H1 (cell line): ENCODE results near the gene NFE2L2. TPM values are rescaled to one million over a fixed set of nuclear protein-coding genes. Genes with fewer than 3 reads are reported as not detected.

Experiments used
- CTCF ChIA-PET: fragments of 300-600 bp; sonication (Branson Sonifier 250); formaldehyde crosslinking; loops from one replicate; lab custom pipeline; 2021; ENCODE audit not compliant: partially characterized antibody; lab: Charles Lee
- POLR2A ChIA-PET: fragments of 300-600 bp; sonication (Branson Sonifier 250); formaldehyde crosslinking; loops from one replicate; lab custom pipeline; 2021; ENCODE audit warnings: inconsistent platforms; ENCODE audit not compliant: partially characterized antibody; lab: Charles Lee
- DNase-seq, 2 experiments: peaks; one replicate each; pipeline versions ENCODE4 v3.0.0 to v3.0.0-alpha.2; 2010 to 2022; ENCODE audit warnings: low spot score in 2 of 2, low read depth in 1 of 2, mixed read lengths in 1 of 2
- FAIRE-seq: peaks from 2 replicates; lab custom pipeline; 2011; peaks lifted over from hg19 to GRCh38; lab: Jason Lieb, UNC
- H2AFZ ChIP-seq: 2 replicates; pipeline ENCODE4 v1.8.1; 2012; ENCODE audit warnings: low read length, inconsistent platforms
- H2AK5ac ChIP-seq: 2 replicates; pipeline ENCODE4 v1.6.1; 2013; ENCODE audit warnings: low read depth, low read length
- H2BK120ac ChIP-seq: replicated peaks from 2 replicates; pipeline ENCODE3; 2013; ENCODE audit warnings: low read depth, low read length, inconsistent platforms
- H2BK12ac ChIP-seq: 2 replicates; pipeline ENCODE4 v1.6.1; 2013; ENCODE audit warnings: low read depth, low read length
- H2BK15ac ChIP-seq: 2 replicates; pipeline ENCODE4 v1.6.1; 2013; ENCODE audit warnings: low read length
- H2BK20ac ChIP-seq: 2 replicates; pipeline ENCODE4 v1.6.1; 2013; ENCODE audit warnings: low read length
- H2BK5ac ChIP-seq: 2 replicates; pipeline ENCODE4 v1.6.1; 2013; ENCODE audit warnings: low read depth, low read length
- H3K14ac ChIP-seq: 2 replicates; pipeline ENCODE4 v1.6.1; 2013; ENCODE audit warnings: inconsistent platforms; ENCODE audit not compliant: insufficient read length
- H3K18ac ChIP-seq: 2 replicates; pipeline ENCODE4 v1.6.1; 2013; ENCODE audit warnings: low read length; ENCODE audit errors: extremely low read depth
- H3K23ac ChIP-seq: 2 replicates; pipeline ENCODE4 v1.6.1; 2013; ENCODE audit warnings: inconsistent platforms; ENCODE audit not compliant: insufficient read length
- H3K23me2 ChIP-seq: 2 replicates; pipeline ENCODE4 v1.6.1; 2013; ENCODE audit warnings: low read depth, low read length
- H3K27ac ChIP-seq: 2 replicates; pipeline ENCODE4 v1.6.1; 2011; ENCODE audit warnings: low read depth, low read length, inconsistent platforms
- H3K27me3 ChIP-seq, 4 experiments: replicated peaks in 1 of 4; 1 replicate in 1 of 4; 2 replicates in 3 of 4; pipeline versions ENCODE4 v1.6.1 to v1.8.1; 2011 to 2013; ENCODE audit warnings: low read length in 3 of 4, mild to moderate bottlenecking in 3 of 4, inconsistent platforms in 2 of 4, mixed read lengths in 2 of 4, moderate library complexity in 1 of 4; ENCODE audit not compliant: control insufficient read depth in 3 of 4, insufficient read depth in 3 of 4; ENCODE audit errors: extremely low read depth in 1 of 4
- H3K36me3 ChIP-seq, 4 experiments: 2 replicates each; pipeline versions ENCODE4 v1.6.1 to v1.8.1; 2011 to 2013; ENCODE audit warnings: mild to moderate bottlenecking in 4 of 4, low read length in 3 of 4, moderate library complexity in 2 of 4, control low read depth in 1 of 4, inconsistent platforms in 1 of 4; ENCODE audit not compliant: insufficient read depth in 4 of 4, control insufficient read depth in 2 of 4
- H3K4ac ChIP-seq: replicated peaks from 2 replicates; pipeline ENCODE3; 2013; ENCODE audit warnings: low read length, low read depth, mixed read lengths, inconsistent platforms; ENCODE audit not compliant: insufficient read length
- H3K4me1 ChIP-seq, 4 experiments: replicated peaks in 1 of 4; 1 replicate in 1 of 4; 2 replicates in 3 of 4; pipeline versions ENCODE4 v1.6.1 to v1.8.1; 2011 to 2013; ENCODE audit warnings: low read length in 3 of 4, inconsistent platforms in 2 of 4, mixed read lengths in 1 of 4; ENCODE audit not compliant: insufficient read depth in 4 of 4, control insufficient read depth in 3 of 4
- H3K4me2 ChIP-seq, 2 experiments: 2 replicates each; pipeline versions ENCODE4 v1.6.1 to v1.8.1; 2011 to 2013; ENCODE audit warnings: low read depth in 2 of 2, low read length in 2 of 2, control low read depth in 1 of 2, inconsistent platforms in 1 of 2, mild to moderate bottlenecking in 1 of 2; ENCODE audit not compliant: insufficient read depth in 1 of 2
- H3K4me3 ChIP-seq, 4 experiments: fragments of 200-600, 300-600 bp in 1 of 4; sonication (generic), shearing (Covaris generic), sonication (Bioruptor Twin) in 1 of 4; 2 replicates each; pipeline versions ENCODE4 v1.5.1 to v1.8.1; 2011 to 2016; ENCODE audit warnings: low read length in 4 of 4, low read depth in 3 of 4, control low read depth in 2 of 4, inconsistent platforms in 2 of 4, mild to moderate bottlenecking in 2 of 4, mixed read lengths in 1 of 4, moderate library complexity in 1 of 4; ENCODE audit not compliant: insufficient read depth in 2 of 4; ENCODE audit errors: extremely low read depth in 1 of 4
- H3K56ac ChIP-seq: replicated peaks from 2 replicates; pipeline ENCODE3; 2013; ENCODE audit warnings: low read depth, mild to moderate bottlenecking, mixed read lengths, low read length, inconsistent platforms; ENCODE audit not compliant: insufficient read length
- H3K79me1 ChIP-seq: 2 replicates; pipeline ENCODE4 v1.6.1; 2013; ENCODE audit warnings: low read depth, low read length, control low read depth
- H3K79me2 ChIP-seq, 2 experiments: 2 replicates each; pipeline versions ENCODE4 v1.6.1 to v1.8.1; 2012 to 2013; ENCODE audit warnings: low read length in 2 of 2, mild to moderate bottlenecking in 2 of 2, inconsistent platforms in 1 of 2; ENCODE audit not compliant: insufficient read depth in 2 of 2, control insufficient read depth in 1 of 2
- H3K9ac ChIP-seq, 4 experiments: replicated peaks in 1 of 4; 1 replicate in 1 of 4; 2 replicates in 3 of 4; pipeline versions ENCODE4 v1.6.1 to v1.8.1; 2011 to 2013; ENCODE audit warnings: low read depth in 3 of 4, low read length in 3 of 4, control low read depth in 2 of 4, mild to moderate bottlenecking in 2 of 4, moderate library complexity in 2 of 4, inconsistent platforms in 1 of 4; ENCODE audit errors: extremely low read depth in 1 of 4
- H3K9me3 ChIP-seq, 2 experiments: 2 replicates each; pipeline versions ENCODE4 v1.6.1 to v1.8.1; 2012 to 2013; ENCODE audit warnings: mild to moderate bottlenecking in 2 of 2, moderate library complexity in 2 of 2, control low read depth in 1 of 2, inconsistent platforms in 1 of 2, low read depth in 1 of 2, low read length in 1 of 2, mixed read lengths in 1 of 2; ENCODE audit not compliant: insufficient read depth in 2 of 2
- H4K20me1 ChIP-seq, 2 experiments: replicated peaks in 1 of 2; 2 replicates each; pipeline versions ENCODE3 to v1.8.1; 2011 to 2013; ENCODE audit warnings: inconsistent platforms in 2 of 2, low read length in 2 of 2, mild to moderate bottlenecking in 1 of 2; ENCODE audit not compliant: insufficient read depth in 2 of 2, control insufficient read depth in 1 of 2
- H4K5ac ChIP-seq: 2 replicates; pipeline ENCODE4 v1.6.1; 2013; ENCODE audit warnings: low read length, low read depth, mixed read lengths, inconsistent platforms; ENCODE audit not compliant: insufficient read length
- H4K8ac ChIP-seq: 2 replicates; pipeline ENCODE4 v1.8.0; 2013; ENCODE audit warnings: mild to moderate bottlenecking, moderate library complexity, low read length, inconsistent platforms; ENCODE audit not compliant: insufficient read depth; ENCODE audit errors: extremely low read depth
- H4K91ac ChIP-seq: replicated peaks from 2 replicates; pipeline ENCODE3; 2013; ENCODE audit warnings: low read length, mixed read lengths, inconsistent platforms; ENCODE audit not compliant: insufficient read length
- CEBPB ChIP-seq: IDR thresholded peaks from 2 replicates; pipeline ENCODE4 v1.6.1; 2012; ENCODE audit warnings: low read depth, low read length
- EGR1 ChIP-seq: IDR thresholded peaks from 2 replicates; pipeline ENCODE4 v1.6.1; 2011; ENCODE audit warnings: low read depth, low read length, borderline replicate concordance
- EP300 ChIP-seq, 2 experiments: IDR thresholded peaks; 1 replicate in 1 of 2; 2 replicates in 1 of 2; pipeline ENCODE4 v1.6.1; 2011 to 2012; ENCODE audit warnings: low read depth in 2 of 2, low read length in 2 of 2, mild to moderate bottlenecking in 2 of 2, borderline replicate concordance in 1 of 2, inconsistent platforms in 1 of 2, moderate library complexity in 1 of 2
- KDM4A ChIP-seq: IDR thresholded peaks from one replicate; pipeline ENCODE4 v1.7.1; 2012; ENCODE audit warnings: low read depth, mild to moderate bottlenecking, moderate library complexity, low read length, inconsistent platforms; ENCODE audit not compliant: severe bottlenecking
- SIRT6 ChIP-seq: IDR thresholded peaks from one replicate; pipeline ENCODE4 v1.7.1; 2012; ENCODE audit warnings: low read length, inconsistent platforms
- WGBS, 2 experiments: shearing (Covaris generic) in 1 of 2; methylation state at CpG; one replicate each; pipeline versions ENCODE4 v1.1.6 to v1.1.7; 2013 to 2015; ENCODE audit warnings: low lambda C conversion rate in 2 of 2, mixed read lengths in 2 of 2, inconsistent platforms in 1 of 2, low coverage in 1 of 2, missing lambda C conversion rate in 1 of 2; ENCODE audit not compliant: insufficient replicate concordance in 2 of 2, insufficient coverage in 1 of 2, insufficient read length in 1 of 2; ENCODE audit errors: extremely low coverage in 1 of 2, missing lambda C conversion rate in 1 of 2; 5-methylcytosine and 5-hydroxymethylcytosine counted together
- polyA plus RNA-seq, 7 experiments: library from polyadenylated mRNA; depleted of rRNA in 3 of 7; stranded (reverse) in 5 of 7; unstranded in 2 of 7; fragments of >200 nt in 5 of 7; fragments of 200-250 nt in 2 of 7; gene quantifications; 1 replicate in 5 of 7; 2 replicates in 1 of 7; 4 replicates in 1 of 7; pipeline versions ENCODE4 v1.2.1 to v1.2.3, GENCODE V29; 2011 to 2013; ENCODE audit warnings: missing spikeins in 2 of 7, mixed read lengths in 2 of 7
- total RNA-seq: library from RNA; stranded (reverse); fragmentation: NEBNext Ultra II Directional; extraction: Animal tissue kit (Norgen Biotek cat#: 25700); gene quantifications from 2 replicates; pipeline ENCODE4 v1.2.1, GENCODE V29; 2021

Gene NFE2L2
- total and polyA plus RNA-seq, 2 of the 8 experiments (the other 6 are each of a cell fraction or from before 2014, with no cell fraction given) = 33.2 to 34.5 TPM

DNA sequence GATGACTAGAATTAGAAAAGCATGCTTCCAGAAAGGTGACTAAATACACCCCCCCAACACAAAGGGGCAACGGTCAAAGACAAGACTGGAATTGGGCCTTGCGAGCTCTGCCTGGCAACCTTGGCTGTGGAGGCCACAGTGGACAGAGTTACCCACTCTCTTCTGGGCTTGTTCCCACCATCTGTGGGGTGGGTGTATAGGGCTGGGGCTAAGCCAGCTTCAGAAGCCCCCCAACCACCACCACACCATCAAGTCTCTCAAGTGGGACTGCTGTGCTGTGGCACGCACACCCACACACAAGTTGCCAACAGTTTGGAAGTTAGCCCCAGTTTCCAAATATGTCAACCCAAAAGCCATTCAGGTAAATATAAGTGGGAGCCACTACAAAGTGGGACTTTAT is 7.8 kb downstream of the NFE2L2 start:
- no peak overlapping the region for H2AK5ac ChIP-seq
- DNase-seq = no peak
- H4K91ac ChIP-seq = no peak overlapping the region
- no peak overlapping the region for H4K8ac ChIP-seq
- WGBS, 2 experiments = 98% methylated on average over 3 of the region's 3 CpGs; no CpG with 5 or more reads in 1 of the 2 experiments
- no peak overlapping the region for H2AFZ ChIP-seq
- peaks cover 15 to 16% of the 10 kb centered on the region in 2 experiments for H4K20me1 ChIP-seq
- H4K5ac ChIP-seq = no peak overlapping the region
- POLR2A ChIA-PET = interaction anchor here (1.0 to 1.8 kb wide), 8 partner anchors 9 to 135 kb away, joined by 3 to 7 read pairs (median 6); partner anchors contain the start of gene HNRNPA3
- no peak for FAIRE-seq
- TF ChIP-seq CEBPB (no peak), SIRT6 (no peak), EP300 (IDR thresholded peaks at IDR 0.05; ENCODE audit: borderline replicate concordance in 1 of 2, low read depth in 2 of 2, low read length in 2 of 2) (no peak), KDM4A (no peak), EGR1 (no peak)
- H2BK120ac ChIP-seq = no peak overlapping the region
- H3K36me3 ChIP-seq = peaks cover 0 to 3% (median 0%) of the 10 kb centered on the region in 4 experiments; a peak in 1 of 8 replicates
- no peak overlapping the region for H2BK12ac ChIP-seq
- no peak overlapping the region for H3K14ac ChIP-seq
- CTCF ChIA-PET = interaction anchor here (0.6 to 1.6 kb wide), 3 partner anchors 29 to 92 kb away, joined by 3 to 5 read pairs (median 5); no protein-coding TSS in a partner anchor
- H3K9ac ChIP-seq = no peak overlapping the region
- H2BK15ac ChIP-seq = no peak overlapping the region
- H3K23me2 ChIP-seq = no peaks in the 10 kb centered on the region
- H3K4me1 ChIP-seq = peaks cover 0 to 9% (median 0%) of the 10 kb centered on the region in 4 experiments; a peak in 1 of 7 replicates
- H3K56ac ChIP-seq = no peak overlapping the region
- no peak overlapping the region for H3K4ac ChIP-seq
- H3K9me3 ChIP-seq = peaks cover 7 to 8% of the 10 kb centered on the region in 2 experiments
- no peak overlapping the region for H3K23ac ChIP-seq
- H3K4me2 ChIP-seq = no peak overlapping the region
- H3K79me2 ChIP-seq = peaks cover 21 to 98% of the 10 kb centered on the region in 2 experiments
- no peak overlapping the region for H3K27ac ChIP-seq
- no peaks in the 10 kb centered on the region for H3K27me3 ChIP-seq
- no peak overlapping the region for H3K18ac ChIP-seq
- H3K79me1 ChIP-seq = peaks cover 8% of the 10 kb centered on the region
- H2BK20ac ChIP-seq = no peak overlapping the region
- no peak overlapping the region for H2BK5ac ChIP-seq
- H3K4me3 ChIP-seq = no peak overlapping the region
